SK-N-SH treated with all-trans-retinoic acid at 6 μM for 48 hours (cell line): ENCODE results near the gene HMCN2.

Experiments used
- ATAC-seq: fragments of 200-7000 bp; cut with Tn5 transposase; 3 replicates; pipeline ENCODE4 v1.9.1; 2020; ENCODE audit warnings: mild to moderate bottlenecking, moderate library complexity
- ARNTL ChIP-seq: fragments of 450-650 bp; formaldehyde crosslinking; IDR thresholded peaks from 2 replicates; pipeline ENCODE4 v1.5.0; 2020; ENCODE audit warnings: low read depth, mild to moderate bottlenecking, moderate library complexity, borderline replicate concordance
- BACH2 ChIP-seq: fragments of 250-450 bp; sonication (Bioruptor Pico); IDR thresholded peaks from 2 replicates; pipeline ENCODE4 v1.9.0; 2021; ENCODE audit warnings: mild to moderate bottlenecking, borderline replicate concordance
- CSDC2 ChIP-seq: fragments of 250-450 bp; sonication (Bioruptor Pico); IDR thresholded peaks from 2 replicates; pipeline ENCODE4 v1.5.0; 2020; ENCODE audit warnings: mild to moderate bottlenecking, moderate library complexity
- CSRNP3 ChIP-seq: fragments of 250-450 bp; sonication (Bioruptor Pico); IDR thresholded peaks from 2 replicates; pipeline ENCODE4 v1.5.1; 2021; ENCODE audit warnings: mild to moderate bottlenecking, moderate library complexity
- ESRRG ChIP-seq: fragments of 250-450 bp; sonication (Bioruptor Pico); IDR thresholded peaks from 2 replicates; pipeline ENCODE4 v1.6.1; 2021; ENCODE audit warnings: mild to moderate bottlenecking
- GLIS3 ChIP-seq: fragments of 250-450 bp; sonication (Bioruptor Pico); IDR thresholded peaks from 2 replicates; pipeline ENCODE4 v1.5.0; 2020; ENCODE audit warnings: mild to moderate bottlenecking, moderate library complexity
- ISL1 ChIP-seq: fragments of 250-450 bp; sonication (Bioruptor Pico); IDR thresholded peaks from 2 replicates; pipeline ENCODE4 v2.1.2; 2022; ENCODE audit warnings: mild to moderate bottlenecking, moderate library complexity
- OSR1 ChIP-seq: fragments of 250-450 bp; sonication (Bioruptor Pico); IDR thresholded peaks from 2 replicates; pipeline ENCODE4 v1.8.0; 2022; ENCODE audit warnings: moderate library complexity, mild to moderate bottlenecking, inconsistent platforms
- PPARA ChIP-seq: fragments of 250-450 bp; sonication (Bioruptor Pico); IDR thresholded peaks from 2 replicates; pipeline ENCODE4 v1.5.0; 2020; ENCODE audit warnings: mild to moderate bottlenecking, borderline replicate concordance
- RARB ChIP-seq: fragments of 250-450 bp; sonication (Bioruptor Pico); IDR thresholded peaks from 2 replicates; pipeline ENCODE4 v1.8.0; 2021; ENCODE audit warnings: mild to moderate bottlenecking, moderate library complexity
- SNAI2 ChIP-seq: fragments of 250-450 bp; sonication (Bioruptor Pico); IDR thresholded peaks from 2 replicates; pipeline ENCODE4 v1.5.0; 2020; ENCODE audit warnings: mild to moderate bottlenecking, moderate library complexity
- TCF4 ChIP-seq: fragments of 250-450 bp; sonication (Bioruptor Pico); IDR thresholded peaks from 2 replicates; pipeline ENCODE4 v1.8.0; 2021; ENCODE audit warnings: mild to moderate bottlenecking, moderate library complexity, borderline replicate concordance
- ZC3H10 ChIP-seq: fragments of 250-450 bp; sonication (Bioruptor Pico); IDR thresholded peaks from 2 replicates; pipeline ENCODE4 v1.5.1; 2021; ENCODE audit warnings: mild to moderate bottlenecking, moderate library complexity
- ZFP3 ChIP-seq: fragments of 250-450 bp; sonication (Bioruptor Pico); IDR thresholded peaks from 2 replicates; pipeline ENCODE4 v1.5.0; 2020; ENCODE audit warnings: mild to moderate bottlenecking, moderate library complexity
- ZFP30 ChIP-seq: fragments of 450-650 bp; formaldehyde crosslinking; IDR thresholded peaks from 2 replicates; pipeline ENCODE4 v1.5.0; 2022; ENCODE audit warnings: mild to moderate bottlenecking, moderate library complexity
- ZNF70 ChIP-seq: fragments of 450-650 bp; formaldehyde crosslinking; IDR thresholded peaks from 2 replicates; pipeline ENCODE4 v1.5.0; 2020; ENCODE audit warnings: mild to moderate bottlenecking, moderate library complexity
- ZNF8 ChIP-seq: fragments of 450-650 bp; formaldehyde crosslinking; IDR thresholded peaks from 2 replicates; pipeline ENCODE4 v1.5.0; 2020; ENCODE audit warnings: mild to moderate bottlenecking, moderate library complexity
- TF ChIP-seq, protein P1 (sequence below): fragments of 250-450 bp; sonication (Bioruptor Pico); IDR thresholded peaks from 2 replicates; pipeline ENCODE4 v1.8.0; 2020; ENCODE audit warnings: mild to moderate bottlenecking, moderate library complexity, borderline replicate concordance
- TF ChIP-seq, protein P2 (sequence below): fragments of 250-450 bp; sonication (Bioruptor Pico); IDR thresholded peaks from 2 replicates; pipeline ENCODE4 v1.8.0; 2021; ENCODE audit warnings: low read depth, mild to moderate bottlenecking, moderate library complexity, borderline replicate concordance
- TF ChIP-seq, protein P3 (sequence below): fragments of 250-450 bp; sonication (Bioruptor Pico); IDR thresholded peaks from 2 replicates; pipeline ENCODE4 v1.5.0; 2020; ENCODE audit warnings: mild to moderate bottlenecking, moderate library complexity

HMCN2 gene

DNA sequence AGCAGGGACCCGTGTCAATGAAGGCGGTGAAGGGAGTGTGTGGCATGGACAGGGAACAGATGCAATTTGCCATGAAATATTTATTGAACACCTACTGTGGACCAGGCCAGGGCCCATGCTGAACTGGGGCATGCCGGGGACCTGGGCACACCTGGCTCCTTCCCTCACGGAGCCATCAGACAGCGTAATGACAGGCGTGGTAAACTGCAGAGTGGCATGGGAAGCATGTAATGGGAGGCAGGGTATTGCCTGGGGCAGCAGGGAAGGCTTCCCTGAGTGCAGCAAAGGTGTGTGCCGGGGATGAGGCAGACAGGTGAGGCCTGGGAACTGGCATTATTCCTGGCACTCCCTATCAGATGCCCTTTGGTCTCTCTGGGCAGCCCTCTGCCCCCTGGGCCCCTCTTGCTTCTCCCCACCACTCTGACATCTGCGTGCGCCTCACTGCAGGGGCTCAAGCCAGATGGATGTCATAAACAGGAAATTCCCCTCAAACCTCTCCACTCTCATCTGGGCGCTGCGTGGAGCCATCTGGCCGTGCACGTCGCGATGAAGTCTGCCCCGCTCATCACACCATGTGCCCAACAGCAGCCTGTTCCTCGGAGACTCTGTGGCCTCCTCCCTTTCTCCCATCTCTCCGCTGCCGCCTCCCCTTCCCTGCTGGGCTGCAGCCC, 67.6 kb downstream of the HMCN2 start:
- peak; percentile 67; the same call in 1 of the 2 replicates for TF ChIP-seq TCF4 (CRISPR knock-in tag)
- TF ChIP-seq ZNF8 (CRISPR knock-in tag), result no peak
- TF ChIP-seq, protein P1, sequence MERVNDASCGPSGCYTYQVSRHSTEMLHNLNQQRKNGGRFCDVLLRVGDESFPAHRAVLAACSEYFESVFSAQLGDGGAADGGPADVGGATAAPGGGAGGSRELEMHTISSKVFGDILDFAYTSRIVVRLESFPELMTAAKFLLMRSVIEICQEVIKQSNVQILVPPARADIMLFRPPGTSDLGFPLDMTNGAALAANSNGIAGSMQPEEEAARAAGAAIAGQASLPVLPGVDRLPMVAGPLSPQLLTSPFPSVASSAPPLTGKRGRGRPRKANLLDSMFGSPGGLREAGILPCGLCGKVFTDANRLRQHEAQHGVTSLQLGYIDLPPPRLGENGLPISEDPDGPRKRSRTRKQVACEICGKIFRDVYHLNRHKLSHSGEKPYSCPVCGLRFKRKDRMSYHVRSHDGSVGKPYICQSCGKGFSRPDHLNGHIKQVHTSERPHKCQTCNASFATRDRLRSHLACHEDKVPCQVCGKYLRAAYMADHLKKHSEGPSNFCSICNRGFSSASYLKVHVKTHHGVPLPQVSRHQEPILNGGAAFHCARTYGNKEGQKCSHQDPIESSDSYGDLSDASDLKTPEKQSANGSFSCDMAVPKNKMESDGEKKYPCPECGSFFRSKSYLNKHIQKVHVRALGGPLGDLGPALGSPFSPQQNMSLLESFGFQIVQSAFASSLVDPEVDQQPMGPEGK, result no peak
- peak; percentile 11; the same call in 1 of the 3 replicates for ATAC-seq

DNA sequence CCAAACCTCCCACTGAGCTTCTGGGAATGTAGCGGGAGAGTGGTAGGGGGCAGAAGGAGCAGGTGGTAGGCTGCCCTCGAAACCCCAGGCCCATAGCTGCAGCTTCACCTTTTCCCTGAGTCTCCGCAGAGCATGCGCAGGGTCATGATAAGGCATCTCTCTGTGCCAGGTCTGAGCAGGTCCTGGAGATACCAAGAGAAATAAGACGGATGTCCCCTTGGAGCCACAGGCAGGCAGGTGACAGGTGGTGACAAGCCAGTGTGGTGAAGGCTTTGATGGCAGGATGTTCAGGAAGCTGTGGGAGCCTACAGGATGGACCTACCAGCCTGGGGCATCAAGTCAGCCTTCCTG, 68.1 kb downstream of the HMCN2 start:
- ATAC-seq, result no peak
- TF ChIP-seq ARNTL (CRISPR knock-in tag), result no peak
- TF ChIP-seq ISL1 (CRISPR knock-in tag), result no peak
- no peak for TF ChIP-seq ESRRG (CRISPR knock-in tag)
- no peak for TF ChIP-seq ZC3H10 (CRISPR knock-in tag)
- no peak for TF ChIP-seq SNAI2 (CRISPR knock-in tag)
- no peak for TF ChIP-seq RARB (CRISPR knock-in tag)
- TF ChIP-seq CSRNP3, result no peak
- TF ChIP-seq GLIS3 (CRISPR knock-in tag), result no peak
- no peak for TF ChIP-seq PPARA
- TF ChIP-seq, protein P2, sequence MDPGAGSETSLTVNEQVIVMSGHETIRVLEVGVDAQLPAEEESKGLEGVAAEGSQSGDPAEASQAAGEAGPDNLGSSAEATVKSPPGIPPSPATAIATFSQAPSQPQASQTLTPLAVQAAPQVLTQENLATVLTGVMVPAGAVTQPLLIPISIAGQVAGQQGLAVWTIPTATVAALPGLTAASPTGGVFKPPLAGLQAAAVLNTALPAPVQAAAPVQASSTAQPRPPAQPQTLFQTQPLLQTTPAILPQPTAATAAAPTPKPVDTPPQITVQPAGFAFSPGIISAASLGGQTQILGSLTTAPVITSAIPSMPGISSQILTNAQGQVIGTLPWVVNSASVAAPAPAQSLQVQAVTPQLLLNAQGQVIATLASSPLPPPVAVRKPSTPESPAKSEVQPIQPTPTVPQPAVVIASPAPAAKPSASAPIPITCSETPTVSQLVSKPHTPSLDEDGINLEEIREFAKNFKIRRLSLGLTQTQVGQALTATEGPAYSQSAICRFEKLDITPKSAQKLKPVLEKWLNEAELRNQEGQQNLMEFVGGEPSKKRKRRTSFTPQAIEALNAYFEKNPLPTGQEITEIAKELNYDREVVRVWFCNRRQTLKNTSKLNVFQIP, result no peak
- TF ChIP-seq CSDC2 (CRISPR knock-in tag), result no peak
- TF ChIP-seq, protein P1, result no peak
- TF ChIP-seq, protein P3, sequence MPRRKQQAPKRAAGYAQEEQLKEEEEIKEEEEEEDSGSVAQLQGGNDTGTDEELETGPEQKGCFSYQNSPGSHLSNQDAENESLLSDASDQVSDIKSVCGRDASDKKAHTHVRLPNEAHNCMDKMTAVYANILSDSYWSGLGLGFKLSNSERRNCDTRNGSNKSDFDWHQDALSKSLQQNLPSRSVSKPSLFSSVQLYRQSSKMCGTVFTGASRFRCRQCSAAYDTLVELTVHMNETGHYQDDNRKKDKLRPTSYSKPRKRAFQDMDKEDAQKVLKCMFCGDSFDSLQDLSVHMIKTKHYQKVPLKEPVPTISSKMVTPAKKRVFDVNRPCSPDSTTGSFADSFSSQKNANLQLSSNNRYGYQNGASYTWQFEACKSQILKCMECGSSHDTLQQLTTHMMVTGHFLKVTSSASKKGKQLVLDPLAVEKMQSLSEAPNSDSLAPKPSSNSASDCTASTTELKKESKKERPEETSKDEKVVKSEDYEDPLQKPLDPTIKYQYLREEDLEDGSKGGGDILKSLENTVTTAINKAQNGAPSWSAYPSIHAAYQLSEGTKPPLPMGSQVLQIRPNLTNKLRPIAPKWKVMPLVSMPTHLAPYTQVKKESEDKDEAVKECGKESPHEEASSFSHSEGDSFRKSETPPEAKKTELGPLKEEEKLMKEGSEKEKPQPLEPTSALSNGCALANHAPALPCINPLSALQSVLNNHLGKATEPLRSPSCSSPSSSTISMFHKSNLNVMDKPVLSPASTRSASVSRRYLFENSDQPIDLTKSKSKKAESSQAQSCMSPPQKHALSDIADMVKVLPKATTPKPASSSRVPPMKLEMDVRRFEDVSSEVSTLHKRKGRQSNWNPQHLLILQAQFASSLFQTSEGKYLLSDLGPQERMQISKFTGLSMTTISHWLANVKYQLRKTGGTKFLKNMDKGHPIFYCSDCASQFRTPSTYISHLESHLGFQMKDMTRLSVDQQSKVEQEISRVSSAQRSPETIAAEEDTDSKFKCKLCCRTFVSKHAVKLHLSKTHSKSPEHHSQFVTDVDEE, result no peak
- no peak for TF ChIP-seq ZFP3 (CRISPR knock-in tag)
- TF ChIP-seq, all 23 proteins: peak for 0

DNA sequence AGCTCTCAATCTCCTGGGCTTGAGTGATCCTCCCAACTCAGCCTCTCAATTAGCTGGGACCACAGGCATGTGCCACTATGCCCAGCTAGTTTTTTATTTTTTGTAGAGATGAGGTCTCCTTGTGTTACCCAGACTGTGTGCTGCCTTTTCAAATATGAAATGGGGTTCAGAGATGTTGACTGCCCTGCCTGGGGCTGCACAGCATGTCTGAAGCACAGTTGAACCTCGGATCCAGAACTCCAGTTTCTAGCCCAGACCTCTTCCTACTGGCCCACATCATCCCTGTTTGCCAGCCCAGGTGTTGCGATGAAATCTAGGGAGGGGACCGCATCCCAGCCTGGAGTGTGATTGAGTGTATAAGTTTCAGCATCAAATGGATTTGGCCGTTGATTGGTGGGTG, 69.4 kb downstream of the HMCN2 start:
- TF ChIP-seq, protein P1, result no peak
- TF ChIP-seq ZC3H10 (CRISPR knock-in tag) (no peak), ZNF70 (CRISPR knock-in tag) (no peak), ISL1 (CRISPR knock-in tag) (no peak), PPARA (no peak), ZFP3 (CRISPR knock-in tag) (no peak), ESRRG (CRISPR knock-in tag) (no peak), RARB (CRISPR knock-in tag) (no peak), GLIS3 (CRISPR knock-in tag) (no peak), SNAI2 (CRISPR knock-in tag) (no peak), BACH2 (CRISPR knock-in tag) (no peak), ZNF8 (CRISPR knock-in tag) (no peak), OSR1 (CRISPR knock-in tag) (no peak), CSRNP3 (no peak), ZFP30 (CRISPR knock-in tag) (no peak), ARNTL (CRISPR knock-in tag) (no peak)
- no peak for ATAC-seq
